Activated CD8-positive, alpha-beta memory T cell treated with anti-CD3 and anti-CD28 coated beads, Interleukin-2, amount 50 U/mL, for 1 hour (primary cell): Measurements from ENCODE around the gene BEST4.
A peak's percentile ranks its signal among the peaks of the same experiment; 100 is the strongest.
"Not testable (repeated sequence)": the region's sequence is repeated elsewhere in the genome, so short reads cannot be mapped to it uniquely, and the experiment has no call there.

Source experiments
- DNase-seq: peaks from one replicate; pipeline ENCODE4 v3.0.0-alpha.2; 2020; ENCODE audit errors: extremely low read depth

The BEST4 gene

DNA sequence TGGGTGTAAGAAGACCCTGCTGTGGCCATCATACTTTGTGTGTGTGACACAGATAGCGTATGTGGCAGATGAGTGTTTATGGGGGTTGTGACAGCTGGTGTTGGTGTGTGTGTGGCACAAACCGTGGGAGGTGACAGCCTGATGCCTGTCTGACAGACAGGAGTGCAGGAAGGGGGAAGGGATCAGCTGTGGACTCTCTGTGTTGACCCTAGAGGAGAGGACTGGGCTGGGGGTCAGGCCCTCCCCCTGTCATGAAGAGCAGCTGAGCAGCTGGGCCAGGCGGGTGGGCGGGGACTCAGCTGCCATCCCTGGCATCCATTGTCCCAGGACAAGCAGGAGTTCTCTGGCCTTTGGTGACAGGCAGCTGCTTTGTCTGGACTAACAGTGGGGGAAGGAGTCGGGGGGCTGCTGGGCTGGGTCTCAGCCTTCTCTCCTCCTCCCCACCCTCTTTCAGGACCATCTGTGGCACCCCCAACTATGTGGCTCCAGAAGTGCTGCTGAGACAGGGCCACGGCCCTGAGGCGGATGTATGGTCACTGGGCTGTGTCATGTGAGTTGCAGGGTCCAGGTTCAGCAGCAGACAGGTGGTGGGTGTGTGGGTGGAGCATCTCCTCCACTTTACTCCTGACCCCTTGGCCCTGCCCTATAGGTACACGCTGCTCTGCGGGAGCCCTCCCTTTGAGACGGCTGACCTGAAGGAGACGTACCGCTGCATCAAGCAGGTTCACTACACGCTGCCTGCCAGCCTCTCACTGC is 14.5 kb upstream of the BEST4 start:
- no peak for DNase-seq

DNA sequence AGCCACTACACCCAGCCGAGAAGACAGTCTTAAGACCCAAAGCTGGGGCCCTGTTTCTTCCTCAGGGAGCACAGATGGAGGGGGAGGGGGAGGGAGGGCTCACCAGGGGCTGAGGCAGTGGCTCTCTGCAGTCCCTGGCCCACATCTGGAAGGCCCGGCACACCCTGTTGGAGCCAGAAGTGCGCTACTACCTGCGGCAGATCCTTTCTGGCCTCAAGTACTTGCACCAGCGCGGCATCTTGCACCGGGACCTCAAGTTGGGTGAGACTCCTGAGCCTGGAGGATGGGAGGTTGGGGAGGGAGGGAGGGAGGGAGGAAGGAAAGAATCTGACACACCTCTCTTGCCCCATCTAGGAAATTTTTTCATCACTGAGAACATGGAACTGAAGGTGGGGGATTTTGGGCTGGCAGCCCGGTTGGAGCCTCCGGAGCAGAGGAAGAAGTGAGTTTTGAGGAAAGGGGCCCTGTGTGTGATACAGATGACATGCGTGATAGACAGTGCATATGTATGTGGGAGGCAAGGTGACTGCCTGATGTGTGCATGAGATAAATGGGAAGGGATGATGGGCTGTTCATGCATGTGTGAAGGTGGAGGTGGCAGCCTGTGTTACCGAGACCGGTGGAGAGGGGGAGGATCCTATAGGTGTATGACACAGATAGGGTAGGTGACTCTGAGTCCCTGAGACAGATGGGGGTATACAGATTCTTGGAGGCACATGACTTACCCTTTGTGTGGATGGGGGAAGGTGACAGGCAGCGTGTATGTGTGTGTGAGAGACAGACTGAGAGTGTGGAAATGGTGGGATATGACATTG is 13.7 kb upstream of the BEST4 start:
- DNase-seq, result no peak

DNA sequence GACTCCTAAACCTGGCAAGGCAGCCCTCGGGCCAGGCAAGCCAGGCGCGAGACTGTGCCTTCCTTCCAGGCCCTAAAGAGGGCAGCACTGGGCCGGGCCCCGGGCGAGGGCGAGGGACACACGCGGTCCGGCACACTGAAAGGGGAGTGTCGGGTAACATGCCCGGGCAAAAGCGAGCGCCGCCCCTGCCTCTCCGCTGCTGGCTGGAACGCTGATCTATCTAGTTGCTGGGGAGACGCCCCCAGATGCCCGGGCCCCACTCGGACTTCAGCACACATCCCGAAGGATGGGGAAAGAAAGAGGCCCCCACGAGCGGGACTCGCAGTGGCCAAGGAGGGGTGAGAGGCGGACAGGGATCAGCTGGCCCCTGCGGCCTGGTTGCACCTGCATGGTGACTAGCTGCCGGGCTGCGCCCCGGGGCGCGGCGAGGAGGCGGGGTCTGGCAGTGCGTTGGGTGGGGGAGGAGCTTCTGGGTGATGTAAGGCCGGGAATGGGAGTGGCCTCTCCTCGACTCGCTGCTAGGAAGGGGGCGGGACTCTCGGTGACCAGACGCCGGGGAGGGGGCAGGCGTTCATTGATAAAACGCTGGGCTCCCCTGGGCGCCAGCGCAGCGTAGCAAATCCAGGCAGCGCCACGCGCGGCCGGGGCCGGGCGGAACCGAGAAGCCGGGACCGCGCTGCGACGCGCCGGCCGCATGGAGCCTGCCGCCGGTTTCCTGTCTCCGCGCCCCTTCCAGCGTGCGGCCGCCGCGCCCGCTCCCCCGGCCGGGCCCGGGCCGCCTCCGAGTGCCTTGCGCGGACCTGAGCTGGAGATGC is 12.0 kb upstream of the BEST4 start, which contains the start of gene PLK3:
TSS of gene PLK3 (plus strand) at position 608 of the 815 bp plus-strand sequence. CDS start at position 695, 87 bp downstream.
- DNase-seq, result peak; percentile 96

DNA sequence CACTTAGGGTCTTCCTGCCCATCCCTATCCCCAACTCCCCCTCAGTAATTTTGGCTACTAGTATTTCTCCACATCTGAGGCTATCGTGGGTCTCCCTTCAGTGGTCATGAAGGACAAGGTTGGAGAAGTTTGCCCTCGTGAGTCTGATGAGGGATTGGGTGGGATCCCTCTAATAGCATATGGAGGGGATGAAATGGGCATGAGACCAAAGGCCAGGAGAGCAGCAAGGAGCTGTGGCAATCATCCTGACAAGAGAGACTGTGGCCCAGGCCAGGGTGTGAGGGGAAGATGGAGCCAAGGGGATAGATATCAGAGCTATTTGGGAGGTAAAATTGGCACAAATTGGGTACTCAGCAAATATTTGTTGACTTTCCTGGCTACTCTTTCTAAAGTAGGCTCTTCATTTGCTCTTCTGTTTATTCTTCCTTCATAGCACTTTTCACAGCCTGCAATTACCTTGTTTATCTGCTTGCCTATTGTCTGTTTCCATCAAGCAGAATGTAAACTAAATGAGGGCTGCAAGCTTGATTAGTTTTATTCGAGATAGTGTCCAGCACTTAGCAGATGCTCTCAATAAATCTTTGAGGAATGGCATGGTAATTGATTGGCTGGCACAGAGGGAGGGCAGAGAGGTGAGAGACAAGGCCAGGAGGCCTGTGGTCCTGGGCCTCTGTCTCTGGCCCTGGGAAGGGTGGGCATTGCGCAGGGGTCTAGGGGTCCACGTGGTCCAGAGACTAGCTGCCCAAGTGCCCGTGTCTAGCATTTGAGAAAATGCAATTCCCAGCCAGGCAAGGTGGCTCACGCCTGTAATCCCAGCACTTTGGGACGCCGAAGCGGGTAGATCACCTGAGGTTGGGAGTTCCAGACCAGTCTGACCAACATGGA is 10.8 kb upstream of the BEST4 start:
- no peak for DNase-seq

DNA sequence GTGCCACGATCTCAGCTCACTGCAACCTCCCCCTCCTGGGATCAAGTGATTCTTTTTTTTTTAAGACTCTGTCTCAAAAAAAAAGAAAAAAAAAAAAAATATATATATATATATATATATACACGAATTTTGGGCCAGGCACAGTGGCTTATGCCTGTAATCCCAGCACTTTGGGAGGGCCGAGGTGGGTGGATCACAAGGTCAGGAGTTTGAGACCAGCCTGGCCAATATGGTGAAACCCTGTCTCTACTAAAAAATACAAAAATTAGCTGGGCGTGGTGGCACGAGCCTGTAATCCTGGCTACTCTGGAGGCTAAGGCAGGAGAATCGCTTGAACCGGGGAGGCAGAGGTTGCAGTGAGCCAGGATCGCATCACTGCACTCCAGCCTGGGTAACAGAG is 9.9 kb upstream of the BEST4 start:
- DNase-seq, result not testable (repeated sequence)

DNA sequence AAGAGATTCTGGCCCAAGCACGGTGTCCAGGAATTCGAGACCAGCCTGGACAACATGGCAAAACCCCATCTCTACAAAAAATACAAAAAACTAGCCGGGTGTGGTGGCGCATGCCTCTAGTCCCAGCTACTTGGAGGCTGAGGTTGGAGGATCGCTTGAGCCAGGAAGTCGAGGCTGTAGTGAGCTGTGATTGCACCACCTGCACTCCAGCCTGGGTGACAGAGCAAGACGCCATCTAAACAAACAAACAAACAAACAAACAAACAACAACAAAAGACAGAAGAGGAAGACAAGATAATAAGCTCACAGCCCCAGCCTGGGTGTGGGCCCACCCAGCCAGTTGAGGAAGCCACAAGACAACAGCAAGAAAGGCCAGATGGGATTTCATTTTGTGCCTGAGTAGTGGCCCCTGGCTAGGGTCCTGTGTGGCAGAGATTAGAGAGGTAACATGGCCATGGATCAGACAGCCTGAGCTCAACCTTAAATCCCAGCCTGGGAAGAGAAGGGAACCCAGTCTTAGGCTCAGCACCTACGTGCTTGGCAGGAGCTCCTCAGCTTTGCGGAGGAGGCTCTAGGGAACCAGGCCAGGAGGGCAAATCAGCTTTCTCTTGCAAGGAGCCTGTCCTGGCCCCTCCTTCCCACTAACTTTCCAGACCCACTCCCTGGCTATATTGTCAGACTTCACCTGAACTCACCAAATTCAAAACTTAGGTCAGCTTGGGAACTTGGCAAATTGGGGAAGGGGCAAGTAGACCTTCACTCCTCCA is 4.9 kb upstream of the BEST4 start:
- no peak for DNase-seq

DNA sequence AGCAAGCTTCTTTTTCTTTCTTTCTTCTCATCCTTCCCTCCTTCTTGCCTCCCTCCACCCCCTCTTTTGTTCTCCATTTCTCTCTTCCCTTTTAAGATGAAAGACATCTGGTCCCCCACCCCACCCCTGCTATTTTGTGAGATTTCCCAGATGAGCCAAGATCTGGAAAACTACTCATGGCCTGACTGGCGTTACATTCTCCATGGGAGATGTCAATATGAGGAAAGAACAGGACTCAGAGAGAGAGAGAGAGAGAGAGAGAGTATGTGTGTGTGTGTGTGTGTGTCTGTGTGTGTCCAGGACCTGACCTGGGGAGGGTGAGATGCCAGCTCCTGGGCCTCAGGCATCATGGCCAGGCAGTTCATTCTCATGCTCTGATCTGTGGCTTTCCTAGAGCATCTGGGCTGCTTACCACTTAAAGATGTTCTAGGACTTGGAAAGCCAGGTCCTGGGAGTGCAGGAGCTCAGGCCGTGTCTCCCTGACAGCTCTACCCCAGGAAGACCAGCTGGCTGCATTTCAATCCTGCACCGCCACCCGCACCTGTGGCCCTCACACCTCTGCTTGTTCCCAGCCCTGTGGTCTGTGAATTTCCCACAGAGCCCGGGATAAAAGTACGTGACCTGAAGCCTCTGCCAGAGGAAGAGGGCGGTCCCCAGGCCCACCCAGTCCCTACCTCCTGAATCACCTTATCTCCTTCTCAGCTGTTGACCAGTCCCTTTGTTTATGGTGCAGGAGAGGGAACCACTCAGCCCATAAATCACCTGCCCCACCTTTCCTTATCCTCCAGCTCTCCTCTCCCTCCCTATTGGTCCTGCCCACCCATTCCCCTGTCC is 3.2 kb upstream of the BEST4 start:
- no peak for DNase-seq

DNA sequence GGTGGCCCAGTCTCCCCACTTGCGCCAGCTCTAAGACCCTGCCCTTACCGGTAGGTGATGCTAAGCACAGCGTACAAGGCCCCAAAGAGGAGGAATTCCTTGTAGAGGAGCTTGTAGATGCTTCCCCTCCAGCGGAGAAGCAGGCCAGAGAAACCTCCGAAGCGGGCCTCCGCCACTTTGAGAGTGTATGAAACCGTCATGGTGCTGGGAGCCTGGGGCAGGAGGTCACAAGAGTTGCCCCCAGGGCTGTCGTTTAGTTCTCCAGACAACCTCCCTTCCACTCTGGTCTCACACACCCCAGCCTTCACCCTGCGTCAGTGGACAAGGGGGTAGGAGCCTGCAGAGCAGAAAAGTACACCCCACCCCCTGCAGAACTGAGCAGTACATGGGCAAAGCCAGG is 464 bp downstream of the BEST4 start:
- no peak for DNase-seq

DNA sequence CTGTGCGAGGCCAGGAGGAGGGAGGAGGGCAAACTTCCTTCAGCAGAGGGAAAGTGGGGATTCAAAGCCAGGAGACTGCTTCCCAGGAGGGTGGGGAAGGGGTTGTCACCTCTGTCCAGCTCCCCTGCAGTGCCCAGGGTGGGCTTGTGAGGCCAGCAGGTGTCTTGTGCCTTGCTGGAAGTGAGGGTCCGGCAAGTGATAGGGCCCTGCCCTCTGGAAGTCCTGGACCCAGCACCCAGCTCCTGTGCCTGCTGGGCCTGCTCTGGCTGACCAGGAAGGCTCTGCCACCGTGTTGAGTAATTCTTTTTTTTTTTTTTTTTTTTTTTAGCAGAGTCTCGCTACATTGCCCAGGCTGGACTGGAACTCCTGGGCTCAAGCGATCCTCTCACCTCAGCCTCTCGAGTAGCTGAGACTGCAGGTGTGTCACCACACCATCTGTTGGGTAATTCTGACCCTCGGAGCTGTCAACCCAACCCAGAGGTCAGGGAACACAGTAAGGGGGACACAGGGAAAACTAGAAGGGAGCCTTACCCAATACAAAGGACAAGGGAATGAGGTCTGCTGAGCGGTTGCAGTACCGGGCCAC is 1.0 kb downstream of the BEST4 start:
- DNase-seq, result no peak

DNA sequence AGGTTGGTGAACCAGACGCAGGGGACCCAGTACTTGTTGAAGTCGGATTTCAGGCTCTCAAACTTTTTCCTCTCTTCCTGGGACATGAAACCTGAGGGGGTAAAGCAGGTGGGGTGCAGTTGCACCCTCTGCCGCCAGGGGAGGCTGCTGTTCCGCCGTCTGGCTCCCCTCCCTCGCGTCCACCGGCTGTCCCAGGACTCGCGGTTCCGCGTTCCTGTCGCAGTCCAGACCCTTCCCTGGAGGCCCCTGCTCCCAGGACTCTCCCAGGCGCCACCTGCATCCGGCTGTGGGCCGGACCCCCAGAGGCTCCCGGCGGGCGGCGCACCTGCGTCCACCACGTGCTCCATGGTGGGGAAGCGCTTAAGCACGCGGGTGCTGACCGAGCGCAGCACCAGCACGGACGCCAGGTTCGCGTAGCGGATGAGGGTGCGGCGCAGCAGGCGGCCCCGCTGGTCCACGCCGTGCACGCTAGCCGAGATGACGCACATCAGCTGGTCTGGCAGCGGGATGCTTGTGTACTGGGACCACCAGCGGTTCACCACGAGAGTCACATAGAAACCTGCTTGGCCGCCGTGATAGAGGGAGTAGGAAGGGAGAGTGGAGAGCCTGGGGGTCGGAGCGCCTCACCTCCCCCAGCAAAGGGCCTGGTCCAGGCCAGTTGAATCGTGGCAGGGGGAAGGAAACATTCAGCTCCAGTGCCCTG is 1.7 kb downstream of the BEST4 start:
- DNase-seq, result no peak

DNA sequence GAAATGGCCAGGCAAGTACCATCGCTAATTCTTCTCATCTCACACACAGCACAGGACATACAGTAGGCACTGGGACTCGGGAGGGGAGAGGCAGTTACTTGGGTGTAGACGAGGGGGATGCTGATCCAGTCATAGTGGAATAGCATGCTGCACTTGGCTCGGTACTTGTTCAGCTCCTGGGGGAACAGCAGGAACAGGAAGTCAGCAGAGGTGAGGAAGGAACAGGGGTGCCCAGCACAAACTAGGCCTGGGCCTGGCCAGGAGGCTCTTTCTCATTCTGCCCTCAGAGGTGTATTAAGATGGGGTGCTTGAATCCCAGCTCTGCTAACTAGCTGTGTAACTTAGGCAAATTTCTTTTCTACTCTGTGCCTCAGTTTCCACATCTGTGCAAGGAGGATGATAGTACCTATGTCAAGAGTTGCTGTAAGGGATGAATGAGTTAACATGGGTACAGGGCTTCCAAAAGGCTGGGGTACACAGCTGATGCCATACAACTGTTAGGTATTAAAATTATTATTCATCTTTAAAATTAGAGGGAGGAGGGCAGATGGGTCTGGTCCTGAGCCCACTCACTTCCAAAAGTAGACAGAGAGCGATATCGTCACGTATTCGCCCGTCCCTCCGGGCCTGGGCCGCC is 2.4 kb downstream of the BEST4 start:
- no peak for DNase-seq

DNA sequence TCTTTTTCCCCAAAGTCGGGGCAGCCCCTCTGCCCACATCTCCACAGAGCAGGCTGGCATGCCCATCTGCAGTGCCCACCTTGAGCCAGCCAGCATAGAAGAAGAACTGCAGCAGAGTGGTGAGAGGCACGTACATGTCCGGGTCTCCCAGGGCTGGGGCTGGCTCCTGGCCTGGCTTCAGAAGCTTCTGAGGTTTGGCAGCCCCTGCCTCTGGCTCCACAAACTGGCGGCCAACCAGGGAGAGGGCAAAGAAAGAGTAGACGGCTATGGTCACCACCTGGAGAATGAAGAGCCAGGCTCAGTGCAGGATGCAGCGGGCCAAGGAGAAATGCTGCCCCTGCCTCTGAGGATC is 3.0 kb downstream of the BEST4 start:
- no peak for DNase-seq

DNA sequence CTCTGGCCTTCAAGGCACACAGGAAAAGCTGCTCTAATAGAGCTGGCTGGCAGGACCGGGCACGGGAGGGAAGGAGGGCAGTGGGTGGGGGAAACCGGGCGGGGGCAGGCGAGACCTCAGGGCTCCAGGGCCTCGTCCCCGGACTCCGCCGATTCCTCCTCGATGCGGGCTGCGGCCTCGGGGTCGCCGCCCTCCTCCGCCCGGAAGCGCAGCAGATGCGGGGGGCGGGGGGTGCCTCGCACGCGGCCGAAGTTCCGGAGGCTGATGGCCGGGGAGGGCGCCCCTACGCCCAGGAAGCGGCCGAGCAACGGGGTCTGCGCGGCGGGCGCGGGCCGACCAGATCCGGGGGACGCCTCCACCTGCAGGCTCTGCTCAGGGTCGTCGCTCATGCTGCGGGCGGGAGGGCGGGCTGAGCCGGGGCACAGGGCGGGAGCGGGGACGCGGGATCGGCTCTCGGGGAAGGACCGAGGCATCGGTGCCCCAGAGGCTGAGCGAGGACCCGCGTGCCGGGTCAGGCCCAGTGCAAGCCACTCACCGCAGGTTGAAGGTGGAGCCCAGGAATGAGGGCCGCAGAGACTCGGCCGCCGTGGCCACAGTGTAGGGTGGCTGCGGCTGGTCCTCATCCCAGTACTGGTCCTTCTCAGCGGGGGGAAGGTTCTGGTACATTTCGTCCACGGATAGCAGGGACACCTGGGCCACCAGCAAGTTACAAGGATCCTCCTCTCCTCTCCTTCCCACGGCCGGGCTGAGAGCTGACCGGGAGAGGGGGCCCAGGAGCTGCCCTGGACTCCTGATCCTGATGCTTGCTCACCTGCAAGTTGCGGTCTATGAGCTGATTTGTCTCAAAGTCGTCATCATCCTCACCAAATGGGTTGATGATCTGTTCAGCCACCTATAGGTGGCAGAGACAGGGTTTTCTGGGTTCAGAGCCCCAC is 3.6 kb downstream of the BEST4 start:
- DNase-seq, result no peak

DNA sequence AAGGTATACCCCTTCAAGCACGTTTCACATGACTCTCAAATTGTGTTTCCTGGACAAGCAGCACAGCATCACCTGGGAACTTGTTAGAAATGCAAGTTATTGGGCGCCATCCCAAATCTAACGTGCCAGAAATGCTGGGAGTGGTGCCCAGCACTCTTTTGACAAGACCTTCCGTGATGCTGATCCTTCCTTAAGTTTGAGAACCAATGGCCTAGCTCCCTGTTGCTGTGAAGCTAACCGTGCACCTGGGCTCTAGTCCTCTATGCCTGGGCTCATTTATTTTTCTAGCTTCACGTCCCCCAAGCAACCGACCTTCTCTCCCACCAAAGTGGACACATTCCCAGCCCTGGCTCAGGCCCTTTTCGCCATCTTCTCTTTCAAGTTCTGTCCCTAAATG is 4.3 kb downstream of the BEST4 start:
- no peak for DNase-seq

DNA sequence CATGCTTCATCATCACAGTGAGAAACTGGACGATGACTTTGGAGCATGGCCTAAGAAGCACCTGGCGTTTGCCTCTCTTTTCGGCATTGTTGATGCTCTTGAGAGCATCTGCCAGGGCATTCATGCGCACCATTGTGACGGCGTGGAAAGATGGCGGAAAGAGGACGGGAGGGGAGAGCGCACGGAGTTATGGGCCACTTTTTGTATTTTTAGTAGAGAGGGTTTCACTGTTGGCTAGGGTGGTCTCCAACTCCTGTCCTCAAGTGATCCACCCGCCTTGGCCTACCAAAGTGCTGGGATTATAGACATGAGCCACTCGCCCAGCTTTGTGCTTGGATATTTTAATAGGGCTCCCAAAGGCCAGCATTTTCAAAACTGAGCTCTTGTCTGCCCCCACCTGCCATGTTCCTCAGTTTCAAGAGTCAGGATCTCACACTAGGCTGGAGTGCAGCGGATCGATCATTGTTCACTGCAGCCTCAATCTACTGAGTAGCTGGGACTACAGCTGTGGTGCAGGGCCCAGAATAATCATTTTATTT is 7.3 kb downstream of the BEST4 start:
- no peak for DNase-seq

DNA sequence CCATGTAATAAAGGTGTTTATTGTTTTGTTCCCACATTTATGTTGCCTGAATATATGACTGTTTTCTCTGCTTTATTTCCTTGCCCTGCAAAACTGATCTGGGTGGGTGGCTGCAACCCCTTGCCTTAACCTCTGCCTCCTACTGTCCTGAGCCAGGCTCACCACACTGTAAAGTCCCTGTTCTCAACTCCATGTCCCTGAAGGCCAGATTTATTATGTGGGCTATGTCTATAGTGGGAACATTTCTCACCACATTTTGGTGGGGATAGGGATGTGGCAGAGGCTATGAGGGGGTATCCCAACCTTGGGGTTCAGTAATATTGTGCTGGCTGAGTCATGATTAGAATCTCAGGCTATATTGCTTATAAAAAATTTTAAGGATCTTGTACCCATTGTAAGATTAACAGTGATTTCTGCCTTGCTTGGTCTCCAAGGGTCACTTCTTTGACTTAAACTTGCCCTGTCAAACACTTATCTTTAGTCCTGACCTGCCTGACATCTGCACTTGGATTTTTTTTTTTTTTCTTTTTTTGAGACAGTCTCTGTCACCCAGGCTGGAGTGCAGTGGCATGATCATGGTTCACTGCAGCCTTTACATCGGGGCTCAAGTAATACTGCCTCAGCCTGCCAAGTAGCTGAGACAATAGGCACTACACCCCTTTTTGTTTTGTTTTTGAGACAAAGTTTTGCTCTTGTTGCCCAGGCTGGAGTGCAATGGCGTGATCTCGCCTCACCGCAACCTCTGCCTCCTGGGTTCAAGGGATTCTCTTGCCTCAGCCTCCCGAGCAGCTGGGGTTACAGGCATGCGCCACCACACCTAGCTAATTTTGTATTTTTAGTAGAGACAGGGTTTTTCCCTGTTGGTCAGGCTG is 9.0 kb downstream of the BEST4 start:
- no peak for DNase-seq
